Activated CD8-positive, alpha-beta memory T cell treated with anti-CD3 and anti-CD28 coated beads for 36 hours (primary cell): ENCODE measurements around the gene MEI4. TPM values are rescaled to one million over a fixed set of nuclear protein-coding genes. Genes with fewer than 3 reads are reported as not detected.
"Not testable (repeated sequence)": the region's sequence is repeated elsewhere in the genome, so short reads cannot be mapped to it uniquely, and the experiment has no call there.

Experiments used
- CTCF ChIA-PET: fragments of 350-600 bp; sonication (Branson Sonifier 250); formaldehyde crosslinking; loops from one replicate; lab custom pipeline; 2021; ENCODE audit warnings: antibody characterized with exemption; lab: Charles Lee
- POLR2A ChIA-PET: fragments of 350-600 bp; sonication (Branson Sonifier 250); formaldehyde crosslinking; loops from one replicate; lab custom pipeline; 2021; ENCODE audit warnings: antibody characterized with exemption; lab: Charles Lee
- total RNA-seq, 2 experiments: library from RNA; stranded (reverse); gene quantifications; one replicate each; pipeline ENCODE4 v1.2.3, GENCODE V29; 2021

The MEI4 gene
- total RNA-seq, 2 experiments from 2014 or later = not detected

DNA sequence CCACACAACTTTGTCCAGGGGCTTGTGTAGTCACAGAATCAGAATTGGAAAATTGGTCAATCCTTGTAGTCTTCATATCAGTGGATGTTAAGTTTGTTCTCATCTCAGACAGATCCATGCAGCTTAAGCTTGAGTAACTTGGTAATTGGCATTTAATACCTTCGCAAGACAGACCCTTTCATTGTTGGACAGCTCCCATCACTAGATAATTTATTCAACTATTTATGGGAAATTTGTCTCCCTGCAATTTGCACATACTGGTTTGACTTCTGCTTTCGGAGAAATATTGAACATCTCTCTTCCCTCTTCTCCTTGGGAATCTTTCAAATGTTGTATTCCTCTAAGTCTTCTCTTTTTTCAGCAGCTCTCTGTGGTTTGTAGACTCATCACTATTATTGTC, 17.1 kb downstream of the MEI4 start:
- CTCF ChIA-PET = no interaction called here

DNA sequence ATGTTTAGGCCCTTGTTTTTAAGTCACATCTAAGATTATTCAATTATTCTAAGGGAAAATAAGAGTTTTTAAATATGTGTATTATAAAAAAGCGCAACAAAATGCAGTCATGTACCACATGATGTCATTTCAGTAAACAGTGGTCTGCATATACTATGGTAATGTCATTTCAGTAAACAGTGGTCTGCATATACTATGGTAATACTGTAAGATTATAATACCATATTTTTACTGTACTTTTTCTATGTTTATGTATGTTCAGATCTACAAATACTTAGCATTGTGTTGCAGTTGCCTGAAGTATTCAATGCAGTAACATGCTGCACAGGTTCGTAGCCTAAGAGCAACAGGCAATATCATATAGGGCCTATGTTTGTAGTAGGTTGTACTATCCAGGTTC, 21.4 kb downstream of the MEI4 start:
- ChIA-PET CTCF (no interaction called here), POLR2A (no interaction called here)

More for the DNA sequence above, 17.1 kb downstream of the MEI4 start:
- POLR2A ChIA-PET = no interaction called here

DNA sequence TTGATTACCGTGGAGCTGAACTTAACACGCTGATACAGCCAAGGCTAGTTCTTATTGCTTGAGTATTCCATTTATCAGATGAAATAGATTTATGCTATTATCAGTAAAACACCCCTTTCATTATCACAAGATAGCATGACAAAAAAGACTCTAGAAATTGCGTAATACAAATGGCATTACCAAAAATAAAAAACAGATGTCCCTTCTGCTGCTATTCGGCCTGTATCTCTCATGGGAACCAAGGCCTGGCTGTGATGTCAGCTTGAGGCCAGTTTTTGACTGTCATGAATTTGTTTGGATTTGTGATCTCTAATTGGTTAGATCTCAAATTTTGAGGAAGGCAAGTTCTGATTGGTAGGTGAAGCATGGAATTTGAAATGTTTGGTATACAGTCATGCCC, 25.2 kb downstream of the MEI4 start:
- CTCF ChIA-PET = no interaction called here
- POLR2A ChIA-PET = no interaction called here

DNA sequence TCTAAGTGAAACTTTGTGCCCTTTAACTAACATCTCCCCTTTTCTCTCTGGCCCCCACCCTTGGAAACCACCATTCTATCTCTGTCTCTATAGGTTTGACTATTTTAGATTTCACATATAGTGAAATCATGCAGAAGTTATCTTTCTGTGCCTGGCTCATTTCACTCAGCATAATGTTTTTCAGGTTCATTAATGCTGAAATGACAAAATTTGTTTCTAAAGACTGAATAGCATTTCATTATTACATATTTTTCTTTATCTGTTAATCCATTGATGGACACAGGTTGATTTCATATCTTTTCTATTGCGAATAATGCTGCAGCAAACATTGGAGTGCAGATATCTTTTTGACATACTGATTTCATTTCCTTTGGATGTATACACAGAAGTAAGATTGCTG, 30.7 kb downstream of the MEI4 start:
- POLR2A ChIA-PET = no interaction called here

DNA sequence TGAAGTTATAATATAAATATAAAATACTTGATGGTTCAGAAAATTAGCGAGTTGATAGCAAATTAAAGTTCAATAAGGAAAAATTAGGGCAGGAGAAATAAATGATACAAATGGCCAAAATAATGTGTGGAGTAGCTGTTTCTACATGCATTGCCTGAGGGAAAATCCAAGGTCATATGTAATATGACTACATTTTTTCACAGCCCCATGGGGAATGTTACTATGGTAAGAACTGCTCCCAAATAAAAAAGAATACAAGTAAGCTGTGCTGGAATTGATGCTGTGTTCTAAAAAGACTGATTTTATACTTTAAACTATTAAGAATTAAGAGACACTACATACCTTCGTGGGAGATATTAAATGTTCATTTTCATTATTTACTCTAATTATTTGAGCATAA, 34.1 kb downstream of the MEI4 start:
- ChIA-PET POLR2A (no interaction called here), CTCF (no interaction called here)

More for the DNA sequence above, 30.7 kb downstream of the MEI4 start:
- CTCF ChIA-PET = no interaction called here

DNA sequence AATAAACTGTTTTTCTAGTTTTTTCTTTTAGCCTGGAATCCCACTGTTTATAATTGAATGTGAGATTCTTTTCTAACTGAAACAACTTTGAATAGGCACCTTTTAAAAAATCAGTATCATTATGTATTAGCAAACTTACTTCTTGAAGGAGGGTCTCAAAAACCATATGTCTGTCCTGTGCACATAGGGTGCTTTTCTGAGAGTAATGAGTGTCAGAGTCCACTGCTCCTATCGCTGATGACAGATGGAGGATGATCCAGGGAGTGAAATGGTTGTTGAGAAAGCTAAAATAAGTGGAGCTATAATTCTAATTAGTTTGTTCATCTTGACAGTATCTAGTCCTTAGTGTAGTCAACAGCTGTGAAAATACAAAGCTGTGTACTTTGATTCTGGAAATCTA, 35.8 kb downstream of the MEI4 start:
- POLR2A ChIA-PET = no interaction called here
- CTCF ChIA-PET = no interaction called here

DNA sequence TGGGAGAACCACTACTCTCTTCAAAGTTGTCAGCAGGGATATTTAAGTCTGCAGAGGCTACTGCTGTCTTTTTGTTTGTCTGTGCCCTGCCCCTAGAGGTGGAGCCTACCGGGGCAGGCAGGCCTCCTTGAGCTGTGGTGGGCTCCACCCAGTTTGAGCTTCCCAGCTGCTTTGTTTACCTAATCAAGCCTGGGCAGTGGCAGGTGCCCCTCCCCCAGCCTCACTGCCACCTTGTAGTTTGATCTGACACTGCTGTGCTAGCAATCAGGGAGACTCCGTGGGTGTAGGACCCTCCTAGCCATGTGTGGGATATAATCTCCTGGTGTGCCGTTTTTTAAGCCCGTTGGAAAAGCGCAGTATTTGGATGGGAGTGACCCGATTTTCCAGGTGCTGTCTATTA, 47.3 kb downstream of the MEI4 start:
- POLR2A ChIA-PET, CTCF ChIA-PET: not testable (repeated sequence)

DNA sequence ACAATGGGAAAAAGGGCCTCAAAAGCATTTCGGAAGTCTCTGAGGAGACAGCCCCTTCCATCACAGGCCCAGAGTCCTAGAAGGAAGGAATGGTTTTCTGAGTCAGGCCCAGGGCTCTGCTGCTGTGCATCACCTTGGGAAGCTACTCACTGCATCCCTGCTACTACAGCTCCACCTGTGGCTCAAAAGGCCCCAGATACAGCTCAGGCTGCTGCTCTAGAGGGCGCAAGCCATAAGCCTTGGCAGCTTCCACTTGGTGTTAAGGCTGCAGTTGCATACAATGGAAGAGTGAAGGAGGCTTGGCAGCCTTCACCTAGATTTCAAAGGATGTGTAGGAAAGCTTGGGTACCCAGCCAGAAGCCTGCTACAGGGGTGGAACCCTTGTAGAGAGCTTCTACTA, 54.8 kb downstream of the MEI4 start:
- POLR2A ChIA-PET = no interaction called here
- CTCF ChIA-PET = no interaction called here

DNA sequence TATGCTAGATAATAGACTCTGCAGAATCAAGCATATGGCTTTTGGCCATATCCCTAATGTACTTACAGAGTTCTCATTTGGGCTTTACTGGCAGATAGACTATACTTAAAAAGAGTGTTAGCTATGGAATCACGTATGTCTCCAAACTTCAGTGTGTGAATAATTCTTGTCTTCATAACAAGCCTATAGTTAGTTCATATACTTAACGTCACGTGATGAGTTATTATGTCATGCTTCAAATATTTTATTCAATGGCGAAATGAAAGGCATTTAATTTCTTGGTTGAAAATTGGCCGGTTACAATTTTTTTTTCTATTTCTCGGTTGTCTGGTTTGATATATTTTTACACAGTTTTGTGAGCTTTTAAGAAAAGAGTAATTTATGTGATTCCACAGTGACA, 62.7 kb downstream of the MEI4 start:
- ChIA-PET CTCF (no interaction called here), POLR2A (no interaction called here)

DNA sequence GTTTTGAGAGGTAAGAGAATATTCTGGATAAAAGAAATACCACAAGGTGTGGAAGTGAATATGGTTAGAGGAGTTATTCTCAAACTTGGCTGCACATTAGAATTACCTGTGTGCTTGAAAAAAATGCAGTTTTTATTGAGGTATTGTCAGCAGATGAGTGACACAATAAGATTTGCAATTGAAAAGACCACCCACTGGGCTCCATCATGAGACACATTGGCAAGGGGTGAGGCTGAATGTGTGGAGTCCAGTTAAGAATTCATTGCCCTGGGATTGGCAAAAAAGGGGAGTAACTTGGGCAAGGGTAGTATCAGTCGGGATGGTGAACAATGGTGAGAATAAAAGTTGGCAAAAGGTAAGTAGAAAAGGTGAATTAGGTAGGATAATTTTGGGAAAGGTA, 63.5 kb downstream of the MEI4 start:
- ChIA-PET POLR2A (no interaction called here), CTCF (no interaction called here)

DNA sequence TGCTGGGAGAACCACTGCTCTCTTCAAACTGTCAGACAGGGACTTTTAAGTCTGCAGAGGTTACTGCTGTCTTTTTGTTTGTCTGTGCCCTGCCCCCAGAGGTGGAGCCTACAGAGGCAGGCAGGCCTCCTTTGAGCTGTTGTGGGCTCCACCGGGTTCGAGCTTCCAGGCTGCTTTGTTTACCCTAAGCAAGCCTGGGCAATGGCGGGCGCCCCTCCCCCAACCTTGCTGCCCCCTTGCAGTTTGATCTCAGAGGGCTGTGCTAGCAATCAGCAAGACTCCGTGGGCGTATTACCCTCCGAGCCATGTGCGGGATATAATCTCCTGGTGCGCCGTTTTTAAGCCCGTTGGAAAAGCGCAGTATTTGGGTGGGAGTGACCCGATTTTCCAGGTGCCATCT, 83.2 kb downstream of the MEI4 start:
- CTCF ChIA-PET = not testable (repeated sequence)

DNA sequence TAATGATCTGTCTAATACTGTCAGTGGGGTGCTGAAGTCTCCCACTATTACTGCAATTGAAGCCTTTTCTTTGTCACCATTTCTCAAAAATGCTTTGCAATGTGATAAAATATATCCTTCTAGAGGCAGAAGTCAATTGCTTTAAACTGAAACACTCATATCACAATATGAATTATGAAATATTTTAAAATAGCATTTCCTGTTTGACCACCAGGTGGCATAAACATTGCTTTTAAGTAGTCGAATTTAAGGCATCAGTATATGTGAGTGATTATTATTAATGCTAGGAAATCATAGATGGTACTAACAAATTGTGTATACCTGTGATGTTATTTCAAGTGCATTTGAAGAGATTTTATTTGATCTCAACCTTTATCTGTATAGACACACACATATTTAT, 87.5 kb downstream of the MEI4 start:
- CTCF ChIA-PET = no interaction called here

More for the DNA sequence above, 83.2 kb downstream of the MEI4 start:
- POLR2A ChIA-PET = not testable (repeated sequence)

DNA sequence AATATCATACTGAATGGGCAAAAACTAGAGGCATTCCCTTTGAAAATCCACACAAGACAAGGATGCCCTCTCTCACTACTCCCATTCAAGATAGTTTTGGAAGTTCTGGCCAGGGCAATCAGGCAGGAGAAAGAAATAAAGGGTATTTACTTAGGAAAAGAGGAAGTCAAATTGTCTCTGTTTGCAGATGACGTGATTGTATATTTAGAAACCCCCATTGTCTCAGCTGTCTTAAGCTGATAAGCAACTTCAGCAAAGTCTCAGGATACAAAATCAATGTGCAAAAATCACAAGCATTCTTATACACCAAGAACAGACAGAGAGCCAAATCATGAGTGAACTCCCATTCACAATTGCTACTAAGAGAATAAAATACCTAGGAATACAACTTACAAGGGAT, 99.3 kb downstream of the MEI4 start:
- POLR2A ChIA-PET, CTCF ChIA-PET: not testable (repeated sequence)

More for the DNA sequence above, 87.5 kb downstream of the MEI4 start:
- POLR2A ChIA-PET = no interaction called here

DNA sequence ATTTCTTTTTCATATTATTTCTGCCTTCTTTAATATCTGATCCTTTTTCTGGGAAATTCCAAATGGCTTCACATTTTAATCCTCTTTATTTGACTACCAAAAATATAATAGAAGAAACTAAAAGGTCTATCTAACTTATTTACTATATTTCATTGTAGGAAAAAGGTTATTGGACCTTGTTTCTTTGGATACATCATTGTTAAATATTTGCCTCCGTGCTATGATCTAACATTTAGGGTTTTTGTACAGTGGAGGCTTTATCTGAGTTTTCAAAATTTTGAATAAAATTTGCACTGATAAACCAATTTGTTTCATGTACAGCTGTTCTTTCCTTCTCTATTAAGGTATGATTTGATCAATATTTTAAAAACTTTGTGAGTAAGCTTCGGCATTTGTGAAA, 109.5 kb downstream of the MEI4 start:
- POLR2A ChIA-PET = no interaction called here
- CTCF ChIA-PET = no interaction called here

DNA sequence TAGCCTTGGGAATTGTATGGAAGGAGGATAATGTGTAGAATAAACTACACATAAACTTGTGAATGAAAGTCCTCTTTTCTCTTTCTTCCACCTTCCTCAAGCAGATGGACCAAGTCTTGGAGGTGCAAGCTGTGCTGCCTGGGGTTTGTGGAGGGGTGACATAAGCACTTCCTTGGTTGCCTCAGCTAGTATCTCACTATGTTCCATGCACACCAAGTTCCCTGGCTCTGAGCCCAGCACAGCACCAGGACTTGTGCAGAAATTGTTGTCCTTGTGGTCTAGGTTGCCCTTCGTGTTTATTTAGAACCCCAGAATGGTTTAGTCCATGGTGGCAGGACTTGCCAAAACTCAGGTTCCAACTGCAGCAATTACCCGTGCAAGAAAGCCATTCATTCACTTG, 110.3 kb downstream of the MEI4 start:
- POLR2A ChIA-PET = no interaction called here

DNA sequence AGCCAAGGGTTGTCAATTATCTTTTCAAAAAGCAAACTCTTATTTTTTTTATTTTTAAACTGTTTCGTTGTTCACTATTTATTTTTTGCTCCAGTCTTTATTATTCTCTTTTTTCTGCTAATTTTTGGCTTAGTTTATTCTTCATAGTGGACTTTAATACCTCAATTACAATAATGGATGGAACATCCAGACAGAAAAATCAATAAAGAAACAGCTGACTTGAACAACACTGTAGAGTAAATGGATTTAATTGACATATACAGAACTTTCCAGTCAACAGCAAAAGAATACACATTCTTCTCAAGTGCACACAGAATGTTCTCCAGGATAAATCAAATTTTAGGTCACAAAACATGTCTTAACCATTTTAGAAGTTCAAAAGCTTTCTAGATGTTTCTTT, 111.5 kb downstream of the MEI4 start:
- POLR2A ChIA-PET = no interaction called here
- CTCF ChIA-PET = no interaction called here

More for the DNA sequence above, 110.3 kb downstream of the MEI4 start:
- CTCF ChIA-PET = no interaction called here

DNA sequence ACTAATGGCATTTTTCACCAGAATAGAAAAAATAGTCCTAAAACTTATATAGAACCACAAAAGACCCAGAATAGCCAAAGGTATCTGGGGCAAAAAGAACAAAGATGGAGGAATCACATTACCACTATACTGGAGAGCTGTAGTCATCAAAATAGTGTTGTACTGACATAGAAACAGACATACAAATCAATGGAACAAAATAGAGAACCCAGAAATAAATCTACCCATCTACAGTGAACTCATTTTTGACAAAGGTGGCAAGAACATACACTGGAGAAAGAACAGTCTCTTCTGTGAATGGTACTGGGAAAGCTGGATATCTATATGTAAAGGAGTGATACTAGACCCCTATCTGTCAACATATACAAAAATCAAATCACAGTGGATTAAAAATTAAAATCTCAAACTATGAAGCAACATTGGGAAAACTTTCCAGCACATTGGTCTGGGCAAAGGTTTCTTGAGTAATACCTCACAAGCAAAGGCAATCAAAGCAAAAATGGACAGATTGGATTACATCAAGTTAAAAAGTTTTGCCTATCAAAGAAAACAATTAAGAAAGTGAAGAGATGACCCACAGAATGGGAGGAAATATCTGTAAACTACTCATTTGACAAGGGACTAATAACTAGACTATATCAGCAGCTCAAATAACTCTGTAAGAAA, 120.5 kb downstream of the MEI4 start:
- POLR2A ChIA-PET = no interaction called here
- CTCF ChIA-PET = no interaction called here

DNA sequence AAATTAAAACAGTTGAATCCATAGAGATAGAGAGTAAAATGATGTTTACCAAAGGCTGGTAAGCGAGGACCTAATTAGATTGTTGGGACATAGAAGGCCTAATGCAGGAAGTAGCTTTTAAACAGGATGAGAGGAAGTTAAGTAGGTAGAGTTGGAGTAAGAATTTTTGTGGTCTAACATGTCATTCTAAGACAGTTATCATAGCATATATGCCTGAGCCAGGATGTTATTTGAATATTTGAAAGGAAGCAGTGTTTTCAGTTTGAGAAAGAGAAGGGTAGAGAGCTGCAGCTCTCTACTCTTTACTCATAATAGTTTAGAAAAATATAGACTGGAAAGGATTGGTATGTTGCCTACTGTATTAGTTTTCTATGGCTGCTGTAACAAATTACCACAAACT, 121.6 kb downstream of the MEI4 start:
- ChIA-PET CTCF (no interaction called here), POLR2A (no interaction called here)

DNA sequence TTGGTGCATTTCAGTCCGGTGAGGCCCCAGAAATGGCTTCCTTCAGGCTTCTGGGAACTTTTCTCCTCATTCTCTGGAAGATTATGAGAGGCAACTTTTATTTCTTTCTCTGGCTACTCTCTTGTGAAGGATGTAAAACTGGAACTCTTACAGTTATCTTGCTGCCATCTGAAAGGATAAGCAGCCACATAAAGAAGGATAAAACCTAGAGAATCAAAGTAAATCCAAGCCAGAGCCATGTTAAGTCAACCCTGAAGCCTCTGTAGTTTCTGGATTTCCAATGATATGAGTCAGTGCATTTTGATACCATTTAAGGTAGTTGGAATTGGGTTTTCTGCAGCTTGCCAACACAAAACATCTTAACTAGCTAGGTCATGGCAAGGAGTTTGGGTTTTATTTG, 123.6 kb downstream of the MEI4 start:
- ChIA-PET POLR2A (no interaction called here), CTCF (no interaction called here)

DNA sequence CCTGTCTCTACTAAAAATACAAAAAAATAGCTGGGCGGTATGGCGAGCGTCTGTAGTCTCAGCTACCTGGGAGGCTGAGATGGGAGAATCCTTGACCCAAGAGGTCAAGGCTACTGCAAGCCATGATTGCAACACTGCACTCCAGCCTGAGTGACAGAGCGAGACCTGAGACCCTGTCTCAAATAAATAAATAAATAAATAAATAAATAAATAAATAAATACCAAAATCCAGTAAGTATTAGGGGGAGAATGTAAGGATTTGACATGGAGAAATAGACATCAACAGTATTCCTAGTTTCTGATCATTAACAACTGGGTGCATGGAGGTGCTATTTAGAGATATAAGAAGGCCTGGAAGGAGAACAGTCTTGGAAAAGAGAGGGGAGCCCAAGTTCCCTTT, 125.7 kb downstream of the MEI4 start:
- CTCF ChIA-PET = interaction anchor here (0.7 kb wide), 1 partner anchor 104 kb away, joined by 3 read pairs; no protein-coding TSS in a partner anchor

DNA sequence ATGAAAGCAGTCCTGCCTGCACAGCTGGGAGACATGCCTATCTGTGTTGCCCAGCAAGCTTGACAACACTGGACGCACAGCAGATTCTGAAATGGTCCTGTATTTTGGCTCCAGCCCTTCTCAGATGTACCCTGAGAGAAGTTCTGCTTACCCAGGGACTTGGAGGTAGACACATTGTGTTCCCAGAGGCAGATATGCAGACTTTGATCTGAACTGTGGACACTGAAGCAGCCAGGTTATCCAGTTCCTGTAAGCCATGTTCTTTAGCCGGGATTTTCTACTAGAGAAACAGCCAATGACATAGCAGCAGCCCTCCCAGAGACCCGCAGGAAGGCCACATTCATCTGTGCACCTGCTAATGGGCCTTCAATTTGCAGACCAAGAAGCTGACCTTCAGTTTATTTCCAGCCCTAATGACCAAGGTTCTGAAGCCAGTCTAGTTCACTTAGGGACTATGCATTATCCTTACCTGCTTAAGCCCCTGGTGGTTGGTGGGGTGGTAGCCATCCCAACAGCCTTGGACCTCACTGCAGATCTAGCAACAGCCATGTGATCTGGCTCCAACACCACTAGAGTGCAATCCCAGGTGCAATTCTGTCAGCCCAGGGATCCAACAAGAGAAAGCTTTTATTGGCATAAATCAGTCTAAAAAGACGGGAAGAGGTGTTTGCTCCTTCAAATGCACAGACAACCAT, 134.2 kb downstream of the MEI4 start:
- POLR2A ChIA-PET = no interaction called here

More for the DNA sequence above, 125.7 kb downstream of the MEI4 start:
- POLR2A ChIA-PET = no interaction called here

More for the DNA sequence above, 134.2 kb downstream of the MEI4 start:
- CTCF ChIA-PET = no interaction called here
